Glutamatergic neuron (in vitro differentiated cells): ENCODE results near the gene BMP7. TPM values are rescaled to one million over a fixed set of nuclear protein-coding genes. Genes with fewer than 3 reads are reported as not detected.

Experiments
- DNase-seq: peaks from one replicate; pipeline ENCODE4 v3.0.0; 2022
- H3K27ac Mint-ChIP-seq: one replicate; pipeline ENCODE4 v1.8.0; 2020; ENCODE audit warnings: mild to moderate bottlenecking, mixed read lengths, inconsistent platforms; ENCODE audit not compliant: unreplicated experiment
- H3K27me3 Mint-ChIP-seq: one replicate; pipeline ENCODE4 v1.8.0; 2020; ENCODE audit warnings: mild to moderate bottlenecking, moderate library complexity, mixed read lengths, inconsistent platforms; ENCODE audit not compliant: unreplicated experiment
- H3K36me3 Mint-ChIP-seq: one replicate; pipeline ENCODE4 v1.8.0; 2020; ENCODE audit warnings: mild to moderate bottlenecking, mixed read lengths, inconsistent platforms; ENCODE audit not compliant: unreplicated experiment
- H3K4me1 Mint-ChIP-seq: one replicate; pipeline ENCODE4 v1.8.0; 2020; ENCODE audit warnings: mild to moderate bottlenecking, low read depth, mixed read lengths, inconsistent platforms; ENCODE audit not compliant: unreplicated experiment
- H3K4me3 Mint-ChIP-seq: one replicate; pipeline ENCODE4 v1.8.0; 2020; ENCODE audit warnings: mild to moderate bottlenecking, mixed read lengths, inconsistent platforms; ENCODE audit not compliant: unreplicated experiment
- H3K9me3 Mint-ChIP-seq: one replicate; pipeline ENCODE4 v1.8.0; 2020; ENCODE audit warnings: mild to moderate bottlenecking, moderate library complexity, mixed read lengths, inconsistent platforms; ENCODE audit not compliant: unreplicated experiment
- total RNA-seq: library from RNA; stranded (reverse); fragmentation: NEBNext Ultra II Directional; extraction: Animal tissue kit (Norgen Biotek cat#: 25700); gene quantifications from one replicate; pipeline ENCODE4 v1.2.1, GENCODE V29; 2021; ENCODE audit not compliant: unreplicated experiment
- TF ChIP-seq, protein P1 (sequence below): fragments of 200-600 bp; sonication (generic); IDR thresholded peaks from one replicate; pipeline ENCODE4 v1.5.0; 2021; ENCODE audit not compliant: partially characterized antibody, unreplicated experiment

BMP7 gene
- total RNA-seq, 1 donor from 2014 or later: 8.7 TPM

DNA sequence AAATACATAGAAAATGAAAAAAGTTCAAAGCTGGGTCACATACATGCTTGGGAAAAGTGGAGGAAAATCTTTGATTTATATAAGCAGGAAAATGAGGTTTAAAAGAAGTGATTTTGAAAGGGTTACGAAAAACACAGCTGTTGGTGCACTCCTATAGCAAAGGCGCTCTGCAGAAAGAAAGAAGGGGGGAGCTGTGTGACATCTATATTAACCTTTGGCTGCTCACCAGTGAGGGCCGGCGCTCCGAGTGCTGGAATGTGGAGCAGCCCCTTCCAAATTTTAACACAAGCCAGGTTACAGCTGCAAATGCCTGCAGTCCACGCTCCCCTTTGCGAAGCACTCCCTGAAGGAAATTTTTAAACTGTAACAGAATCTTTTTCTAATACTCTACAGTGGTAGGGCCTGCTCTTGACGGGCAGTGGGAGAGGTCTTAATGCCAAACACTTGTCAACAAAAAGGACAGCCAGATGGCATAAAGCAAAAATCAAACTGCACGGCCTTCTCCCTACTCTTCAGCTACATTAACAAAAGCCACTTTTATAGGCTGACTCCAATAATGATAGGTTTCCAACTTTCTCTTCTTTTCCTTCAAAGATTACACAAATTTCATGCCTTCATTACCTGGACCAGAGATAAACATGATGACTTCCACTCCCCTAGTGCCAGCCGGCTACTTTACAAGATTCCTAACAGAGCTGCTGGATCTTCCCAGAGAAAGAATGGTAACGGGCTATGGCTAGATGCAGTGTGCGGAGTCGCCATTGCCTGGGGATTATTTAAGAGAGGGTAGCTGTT lies 4.8 kb downstream of the BMP7 start:
- H3K27me3 Mint-ChIP-seq: no peaks in the 10 kb centered on the region

DNA sequence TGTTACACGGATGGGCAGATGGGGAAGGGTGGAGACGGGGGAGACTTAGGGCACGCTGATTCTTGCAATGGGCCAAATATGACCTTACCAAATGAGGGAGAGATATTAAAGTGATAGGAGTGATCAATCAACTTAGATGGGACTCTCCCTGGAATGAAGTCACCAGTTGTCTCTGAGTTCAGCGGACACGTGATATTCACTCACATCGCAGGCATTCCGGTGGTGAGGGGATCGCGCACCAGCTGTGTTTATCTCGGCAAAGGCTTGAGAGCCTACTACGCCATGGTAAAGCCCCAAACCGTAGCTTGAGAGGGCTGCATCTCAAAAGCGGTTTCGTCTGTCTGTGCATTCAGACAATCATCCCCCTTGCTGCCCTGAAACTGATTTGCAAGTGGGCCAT lies 5.5 kb downstream of the BMP7 start:
- H3K4me1 Mint-ChIP-seq: peaks cover 37% of the 10 kb centered on the region
- DNase-seq: no peak
- H3K4me3 Mint-ChIP-seq: no peak overlapping the region
- no peaks in the 10 kb centered on the region for H3K27me3 Mint-ChIP-seq
- H3K9me3 Mint-ChIP-seq: peaks cover 2% of the 10 kb centered on the region
- H3K27ac Mint-ChIP-seq: no peak overlapping the region
- no peaks in the 10 kb centered on the region for H3K36me3 Mint-ChIP-seq
- TF ChIP-seq, protein P1, sequence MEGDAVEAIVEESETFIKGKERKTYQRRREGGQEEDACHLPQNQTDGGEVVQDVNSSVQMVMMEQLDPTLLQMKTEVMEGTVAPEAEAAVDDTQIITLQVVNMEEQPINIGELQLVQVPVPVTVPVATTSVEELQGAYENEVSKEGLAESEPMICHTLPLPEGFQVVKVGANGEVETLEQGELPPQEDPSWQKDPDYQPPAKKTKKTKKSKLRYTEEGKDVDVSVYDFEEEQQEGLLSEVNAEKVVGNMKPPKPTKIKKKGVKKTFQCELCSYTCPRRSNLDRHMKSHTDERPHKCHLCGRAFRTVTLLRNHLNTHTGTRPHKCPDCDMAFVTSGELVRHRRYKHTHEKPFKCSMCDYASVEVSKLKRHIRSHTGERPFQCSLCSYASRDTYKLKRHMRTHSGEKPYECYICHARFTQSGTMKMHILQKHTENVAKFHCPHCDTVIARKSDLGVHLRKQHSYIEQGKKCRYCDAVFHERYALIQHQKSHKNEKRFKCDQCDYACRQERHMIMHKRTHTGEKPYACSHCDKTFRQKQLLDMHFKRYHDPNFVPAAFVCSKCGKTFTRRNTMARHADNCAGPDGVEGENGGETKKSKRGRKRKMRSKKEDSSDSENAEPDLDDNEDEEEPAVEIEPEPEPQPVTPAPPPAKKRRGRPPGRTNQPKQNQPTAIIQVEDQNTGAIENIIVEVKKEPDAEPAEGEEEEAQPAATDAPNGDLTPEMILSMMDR: no peak

More for the DNA sequence above, 4.8 kb downstream of the BMP7 start:
- TF ChIP-seq, protein P1: no peak
- Mint-ChIP-seq H3K27ac (no peak overlapping the region), H3K36me3 (no peaks in the 10 kb centered on the region), H3K9me3 (peaks cover 2% of the 10 kb centered on the region), H3K4me3 (peak overlapping the region; percentile 21), H3K4me1 (peaks cover 37% of the 10 kb centered on the region)
- no peak for DNase-seq

DNA sequence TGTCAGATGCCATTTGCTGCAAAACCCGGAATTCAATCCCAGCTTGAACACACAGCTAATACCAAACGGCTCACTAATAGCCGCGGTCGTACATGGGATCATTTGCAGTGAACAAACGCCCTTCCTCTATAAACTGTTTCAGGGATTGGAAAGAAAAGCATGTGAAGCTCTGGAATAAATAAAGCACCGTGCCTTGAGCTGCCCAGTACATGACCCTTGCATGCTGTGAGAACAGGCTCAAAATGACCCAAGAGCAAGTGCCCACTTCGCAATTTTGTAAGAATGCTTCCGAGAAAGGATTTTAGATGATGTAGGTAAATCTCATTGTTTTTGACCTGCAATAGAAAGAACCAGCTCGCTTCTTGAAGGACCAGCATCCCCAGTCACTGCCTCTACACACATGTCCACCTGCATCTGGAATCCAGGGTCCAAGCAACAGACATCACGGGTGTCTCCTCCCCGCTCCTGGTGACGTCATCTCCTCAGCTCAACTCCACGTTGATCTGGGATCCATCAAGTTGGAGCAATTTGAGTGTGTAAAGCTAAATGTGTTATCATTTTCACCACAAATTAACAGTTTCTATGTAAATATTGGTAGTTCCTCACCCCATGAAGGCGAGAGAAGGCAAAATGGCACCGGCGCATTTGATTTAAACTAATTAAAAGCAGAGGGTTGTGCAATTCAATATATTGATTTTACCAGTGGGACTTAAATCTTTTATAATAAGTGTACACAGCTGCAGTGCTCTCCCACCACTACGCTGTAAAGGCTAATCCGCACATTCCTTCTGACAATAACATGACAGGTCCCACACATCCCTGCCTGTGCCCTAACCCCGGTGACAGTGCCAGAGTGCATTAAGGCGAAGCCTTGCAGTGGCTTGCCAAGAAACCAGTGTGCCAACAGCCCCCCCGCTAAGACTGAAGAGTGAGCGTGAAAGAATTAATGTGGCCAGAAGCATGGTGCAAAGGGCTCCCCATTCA lies 6.2 kb downstream of the BMP7 start:
- no peaks in the 10 kb centered on the region for H3K27me3 Mint-ChIP-seq
- no peak overlapping the region for H3K4me3 Mint-ChIP-seq
- no peak overlapping the region for H3K27ac Mint-ChIP-seq
- TF ChIP-seq, protein P1: no peak
- H3K4me1 Mint-ChIP-seq: peaks cover 37% of the 10 kb centered on the region
- DNase-seq: no peak
- H3K36me3 Mint-ChIP-seq: no peaks in the 10 kb centered on the region
- peaks cover 2% of the 10 kb centered on the region for H3K9me3 Mint-ChIP-seq

DNA sequence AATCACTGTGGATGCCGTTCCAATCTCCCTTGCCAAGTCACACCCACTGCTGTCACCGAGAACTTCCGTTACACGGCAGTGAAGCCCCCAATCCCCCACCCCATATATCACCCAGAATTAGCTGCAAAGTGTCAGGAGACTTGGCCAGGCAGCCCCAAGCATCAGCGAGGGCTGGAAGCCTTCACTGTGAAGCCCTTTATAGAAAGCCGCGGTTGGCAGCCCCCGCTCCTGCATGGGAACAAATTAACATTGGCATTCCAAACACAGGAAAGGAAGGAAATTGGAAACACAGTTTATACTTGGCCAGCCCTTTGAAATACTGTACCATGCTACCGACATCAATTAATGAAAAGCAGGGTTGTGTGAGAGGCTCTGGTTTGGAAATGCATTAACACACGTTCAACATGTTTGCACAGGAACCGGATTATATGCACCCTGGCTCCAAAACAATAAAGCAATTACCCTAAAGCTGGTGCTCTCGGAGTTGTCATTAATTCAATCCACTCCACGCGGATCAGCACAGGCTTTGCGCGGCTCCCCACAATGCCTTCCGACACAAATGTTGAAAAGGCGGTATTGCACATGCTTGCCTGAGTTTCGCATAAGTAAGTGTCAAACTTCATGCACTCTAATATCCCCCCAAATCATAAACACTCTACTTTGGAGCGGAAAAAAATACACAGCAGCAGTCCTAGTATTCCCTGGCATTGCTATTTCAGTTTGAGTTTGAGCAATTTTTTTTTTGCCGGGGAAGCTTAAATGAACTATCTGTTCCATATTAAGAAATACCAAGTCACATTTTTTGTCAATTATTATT lies 7.1 kb downstream of the BMP7 start:
- H3K27me3 Mint-ChIP-seq: no peaks in the 10 kb centered on the region
- H3K36me3 Mint-ChIP-seq: no peaks in the 10 kb centered on the region
- no peak overlapping the region for H3K27ac Mint-ChIP-seq
- TF ChIP-seq, protein P1: no peak
- H3K4me1 Mint-ChIP-seq: peaks cover 37% of the 10 kb centered on the region
- H3K9me3 Mint-ChIP-seq: peaks cover 6% of the 10 kb centered on the region
- H3K4me3 Mint-ChIP-seq: peak overlapping the region; percentile 1
- DNase-seq: no peak
